GM20000 (cell line): ENCODE data around the gene LEF1.

Experiments
- DNase-seq: peaks from one replicate; pipeline ENCODE4 v3.0.0; 2012; ENCODE audit warnings: low spot score
- TF ChIP-seq, protein P1 (sequence below): IDR thresholded peaks from 2 replicates; pipeline ENCODE4 v1.5.1; 2012; ENCODE audit warnings: mild to moderate bottlenecking, control low read depth; ENCODE audit errors: extremely low read depth, missing control alignments

Gene LEF1

DNA sequence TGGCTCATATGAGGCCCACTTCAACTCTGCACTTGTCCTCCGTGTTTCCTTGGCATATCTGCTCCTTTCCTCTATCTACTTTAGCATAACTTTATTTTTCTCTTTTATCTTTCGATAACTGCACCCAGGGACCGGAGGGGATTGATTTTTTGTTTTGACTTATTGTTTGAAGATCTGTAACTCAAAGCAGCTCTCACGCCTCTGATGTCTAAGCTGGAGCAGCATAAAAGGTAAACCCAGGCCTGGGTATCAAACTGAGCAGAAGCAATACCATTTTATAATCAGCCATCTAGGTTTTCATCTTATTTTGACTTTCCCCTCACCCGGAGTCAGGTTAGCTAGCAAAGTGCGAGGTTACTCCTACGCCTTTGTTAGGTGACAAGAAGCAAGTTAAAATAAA lies 28.4 kb downstream of the LEF1 start:
- TF ChIP-seq, protein P1, sequence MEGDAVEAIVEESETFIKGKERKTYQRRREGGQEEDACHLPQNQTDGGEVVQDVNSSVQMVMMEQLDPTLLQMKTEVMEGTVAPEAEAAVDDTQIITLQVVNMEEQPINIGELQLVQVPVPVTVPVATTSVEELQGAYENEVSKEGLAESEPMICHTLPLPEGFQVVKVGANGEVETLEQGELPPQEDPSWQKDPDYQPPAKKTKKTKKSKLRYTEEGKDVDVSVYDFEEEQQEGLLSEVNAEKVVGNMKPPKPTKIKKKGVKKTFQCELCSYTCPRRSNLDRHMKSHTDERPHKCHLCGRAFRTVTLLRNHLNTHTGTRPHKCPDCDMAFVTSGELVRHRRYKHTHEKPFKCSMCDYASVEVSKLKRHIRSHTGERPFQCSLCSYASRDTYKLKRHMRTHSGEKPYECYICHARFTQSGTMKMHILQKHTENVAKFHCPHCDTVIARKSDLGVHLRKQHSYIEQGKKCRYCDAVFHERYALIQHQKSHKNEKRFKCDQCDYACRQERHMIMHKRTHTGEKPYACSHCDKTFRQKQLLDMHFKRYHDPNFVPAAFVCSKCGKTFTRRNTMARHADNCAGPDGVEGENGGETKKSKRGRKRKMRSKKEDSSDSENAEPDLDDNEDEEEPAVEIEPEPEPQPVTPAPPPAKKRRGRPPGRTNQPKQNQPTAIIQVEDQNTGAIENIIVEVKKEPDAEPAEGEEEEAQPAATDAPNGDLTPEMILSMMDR = no peak
- no peak for DNase-seq

- TF ChIP-seq, protein P1 = no peak
- no peak for DNase-seq
Observed at GRCh38 chr4:108139089-108139488, 29.6 kb downstream of the LEF1 start.

- TF ChIP-seq, protein P1 = no peak
- no peak for DNase-seq
Observed at GRCh38 chr4:108135549-108136209, 33.1 kb downstream of the LEF1 start.

GRCh38 chr4:108130955-108131354 lies 37.8 kb downstream of the LEF1 start:
- TF ChIP-seq, protein P1 = no peak
- DNase-seq = no peak

GRCh38 chr4:108129196-108129595 lies 39.5 kb downstream of the LEF1 start:
- DNase-seq = no peak
- TF ChIP-seq, protein P1 = no peak

- DNase-seq = no peak
- TF ChIP-seq, protein P1 = no peak
Observed at GRCh38 chr4:108126806-108127205, 41.9 kb downstream of the LEF1 start.

- TF ChIP-seq, protein P1 = no peak
- DNase-seq = no peak
Observed at GRCh38 chr4:108120789-108121188, 47.9 kb downstream of the LEF1 start.
